Spleen (tissue), 11 donors: ENCODE data around the gene CPXM2. TPM values are rescaled to one million over a fixed set of nuclear protein-coding genes. Genes with fewer than 3 reads are reported as not detected.

ENCODE experiments used
- DNase-seq: peaks from one replicate; pipeline ENCODE4 v3.0.0-alpha.2; 2020
- H3K27ac ChIP-seq, 8 donors: fragments of 200-600 bp; sonication (generic) in 7 of 8; 1 replicate in 4 of 8; 2 replicates in 4 of 8; pipeline versions ENCODE4 v1.5.0 to v1.8.0; 2016 to 2021; ENCODE audit warnings: inconsistent platforms in 4 of 8, mild to moderate bottlenecking in 4 of 8, moderate library complexity in 1 of 8
- H3K27me3 ChIP-seq, 7 donors: fragments of 200-600 bp; sonication (generic) in 6 of 7; replicated peaks in 1 of 7; 1 replicate in 4 of 7; 2 replicates in 3 of 7; pipeline versions ENCODE4 v1.5.0 to v1.8.0; 2016 to 2021; ENCODE audit warnings: inconsistent platforms in 3 of 7, mild to moderate bottlenecking in 1 of 7
- H3K36me3 ChIP-seq, 6 donors: fragments of 200-600 bp; sonication (generic) in 5 of 6; 1 replicate in 4 of 6; 2 replicates in 2 of 6; pipeline versions ENCODE4 v1.5.0 to v1.8.0; 2016 to 2021; ENCODE audit warnings: inconsistent platforms in 2 of 6
- H3K4me1 ChIP-seq, 6 donors: fragments of 200-600 bp; sonication (generic) in 5 of 6; 1 replicate in 3 of 6; 2 replicates in 3 of 6; pipeline versions ENCODE4 v1.5.0 to v1.8.0; 2016 to 2021; ENCODE audit warnings: inconsistent platforms in 3 of 6
- H3K4me3 ChIP-seq, 8 donors: fragments of 200-600 bp; sonication (generic) in 7 of 8; 1 replicate in 4 of 8; 2 replicates in 4 of 8; pipeline versions ENCODE4 v1.5.0 to v1.8.0; 2016 to 2021; ENCODE audit warnings: inconsistent platforms in 4 of 8, mild to moderate bottlenecking in 4 of 8, moderate library complexity in 2 of 8
- H3K9me3 ChIP-seq, 8 donors: fragments of 200-600 bp; sonication (generic) in 7 of 8; 1 replicate in 4 of 8; 2 replicates in 4 of 8; pipeline versions ENCODE4 v1.5.0 to v1.8.0; 2016 to 2021; ENCODE audit warnings: inconsistent platforms in 4 of 8
- POLR2A ChIP-seq, 3 donors: fragments of 450-650 bp; IDR thresholded peaks; one replicate each; pipeline ENCODE4 v1.5.1; 2017; ENCODE audit warnings: antibody characterized with exemption in 3 of 3, mild to moderate bottlenecking in 1 of 3
- POLR2AphosphoS5 ChIP-seq, 3 donors: sonication (generic); formaldehyde crosslinking; IDR thresholded peaks; one replicate each; pipeline ENCODE4 v1.5.1; 2017; ENCODE audit warnings: antibody characterized with exemption in 3 of 3
- WGBS, 5 donors: extraction: QIAGEN DNeasy Blood & Tissue Kit in 3 of 5; methylation state at CpG; one replicate each; pipeline versions ENCODE4 v1.1.5 to v1.1.7; 2013 to 2018; 5-methylcytosine and 5-hydroxymethylcytosine counted together
- intact Hi-C: fragments of 100-400 bp; cut with DNase I; formaldehyde crosslinking; loops from one replicate; pipeline ENCODE4 v1.15.0; 2023; ENCODE audit warnings: low total_unique reads
- polyA plus RNA-seq, 3 donors: library from polyadenylated mRNA; stranded (reverse); fragments of 200-250 nt; gene quantifications; one replicate each; pipeline ENCODE4 v1.2.1, GENCODE V29; 2013
- total RNA-seq, 7 donors: library from RNA; depleted of rRNA in 3 of 7; stranded (reverse); fragments of >200 nt in 3 of 7; fragmentation: NEBNext Ultra II Directional in 4 of 7; extraction: Animal tissue kit (Norgen Biotek cat#: 25700) in 4 of 7; gene quantifications; one replicate each; pipeline versions ENCODE4 v1.1.0 to v1.2.1, GENCODE V29; 2016 to 2021
- TF ChIP-seq, protein P1 (sequence below), 11 experiments: fragments of 200-600 bp in 7 of 11; fragments of 450-650 bp in 4 of 11; sonication (generic) in 4 of 11; IDR thresholded peaks in 8 of 11; conservative IDR thresholded peaks in 3 of 11; 1 replicate in 7 of 11; 2 replicates in 4 of 11; pipeline versions ENCODE4 v1.4.0 to v1.8.0; 2016 to 2021; ENCODE audit warnings: antibody characterized with exemption in 11 of 11, inconsistent platforms in 4 of 11, mild to moderate bottlenecking in 1 of 11
- donor health status: healthy with polysubstance abuse.
- donor health status: DM: no; HTN: no; CAD: no; lungs with moderate emphysema.
- donor health status: DM: no; HTN: no; CAD: no.
- donor health status: Bipolar disorder and iron deficiency.
- donor health status: healthy.
- donor health status: DM: no; HTN: no; CAD: no.
- donor health status: DM: yes; HTN: yes; CAD: no.

Gene CPXM2
- total and polyA plus RNA-seq, 10 donors = 3.7 to 38.2 (median 21.7) TPM

GRCh38 chr10:123868038-123869019 is 23.3 kb downstream of the CPXM2 start:
- no peak for DNase-seq
- no peak overlapping the region for H3K27ac ChIP-seq
- TF ChIP-seq POLR2AphosphoS5 (IDR thresholded peaks at IDR 0.05) (no peak), POLR2A (IDR thresholded peaks at IDR 0.05) (no peak)
- TF ChIP-seq, protein P1, sequence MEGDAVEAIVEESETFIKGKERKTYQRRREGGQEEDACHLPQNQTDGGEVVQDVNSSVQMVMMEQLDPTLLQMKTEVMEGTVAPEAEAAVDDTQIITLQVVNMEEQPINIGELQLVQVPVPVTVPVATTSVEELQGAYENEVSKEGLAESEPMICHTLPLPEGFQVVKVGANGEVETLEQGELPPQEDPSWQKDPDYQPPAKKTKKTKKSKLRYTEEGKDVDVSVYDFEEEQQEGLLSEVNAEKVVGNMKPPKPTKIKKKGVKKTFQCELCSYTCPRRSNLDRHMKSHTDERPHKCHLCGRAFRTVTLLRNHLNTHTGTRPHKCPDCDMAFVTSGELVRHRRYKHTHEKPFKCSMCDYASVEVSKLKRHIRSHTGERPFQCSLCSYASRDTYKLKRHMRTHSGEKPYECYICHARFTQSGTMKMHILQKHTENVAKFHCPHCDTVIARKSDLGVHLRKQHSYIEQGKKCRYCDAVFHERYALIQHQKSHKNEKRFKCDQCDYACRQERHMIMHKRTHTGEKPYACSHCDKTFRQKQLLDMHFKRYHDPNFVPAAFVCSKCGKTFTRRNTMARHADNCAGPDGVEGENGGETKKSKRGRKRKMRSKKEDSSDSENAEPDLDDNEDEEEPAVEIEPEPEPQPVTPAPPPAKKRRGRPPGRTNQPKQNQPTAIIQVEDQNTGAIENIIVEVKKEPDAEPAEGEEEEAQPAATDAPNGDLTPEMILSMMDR (IDR thresholded peaks at IDR 0.05 in 8 of 11, conservative IDR thresholded peaks at IDR 0.05 in 3 of 11) = no peak
- intact Hi-C loops = no loop called here
- H3K4me3 ChIP-seq = no peak overlapping the region
- WGBS, 5 donors = 77 to 87% (median 81%) methylated on average over 15 of the region's 15 CpGs
- peaks cover 0 to 5% (median 0%) of the 10 kb centered on the region in 7 donors for H3K27me3 ChIP-seq
- H3K4me1 ChIP-seq = peaks cover 0 to 6% (median 0%) of the 10 kb centered on the region in 6 donors
- H3K9me3 ChIP-seq = peaks cover 0 to 12% (median 9%) of the 10 kb centered on the region in 8 donors
- H3K36me3 ChIP-seq = no peaks in the 10 kb centered on the region

DNA sequence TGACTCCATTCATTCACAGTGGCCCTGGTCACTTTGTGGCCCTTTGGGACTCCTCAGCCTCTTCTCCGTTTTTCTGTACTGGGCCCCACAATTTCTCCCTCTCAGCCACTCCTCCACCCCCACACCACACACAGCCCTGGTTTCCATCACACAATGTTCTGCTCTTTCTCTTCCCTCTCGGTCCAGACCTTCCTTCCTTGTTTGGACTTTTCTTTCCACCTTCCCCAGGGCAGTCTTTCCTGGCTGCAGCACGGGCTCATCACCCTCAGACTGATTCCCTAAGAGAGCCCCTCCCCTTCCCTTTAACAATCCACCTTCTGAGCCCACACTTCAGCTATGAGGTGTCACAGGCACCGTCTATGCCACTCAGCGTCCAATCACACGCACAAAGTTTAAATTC is 25.7 kb downstream of the CPXM2 start:
- Histone ChIP-seq H3K4me3 (no peak overlapping the region), H3K27me3 (peaks cover 0 to 5% (median 0%) of the 10 kb centered on the region in 7 donors), H3K36me3 (peaks cover 0 to 9% (median 0%) of the 10 kb centered on the region in 6 donors), H3K4me1 (peaks cover 0 to 6% (median 0%) of the 10 kb centered on the region in 6 donors), H3K9me3 (no peaks in the 10 kb centered on the region), H3K27ac (no peak overlapping the region)
- intact Hi-C loops = no loop called here
- TF ChIP-seq POLR2AphosphoS5 (IDR thresholded peaks at IDR 0.05) = no peak
- TF ChIP-seq, protein P1 (IDR thresholded peaks at IDR 0.05 in 8 of 11, conservative IDR thresholded peaks at IDR 0.05 in 3 of 11) = no peak
- TF ChIP-seq POLR2A (IDR thresholded peaks at IDR 0.05) = no peak
- DNase-seq = no peak
- 70 to 74% (median 71%) methylated on average over 6 of the region's 6 CpGs for WGBS, 5 donors

DNA sequence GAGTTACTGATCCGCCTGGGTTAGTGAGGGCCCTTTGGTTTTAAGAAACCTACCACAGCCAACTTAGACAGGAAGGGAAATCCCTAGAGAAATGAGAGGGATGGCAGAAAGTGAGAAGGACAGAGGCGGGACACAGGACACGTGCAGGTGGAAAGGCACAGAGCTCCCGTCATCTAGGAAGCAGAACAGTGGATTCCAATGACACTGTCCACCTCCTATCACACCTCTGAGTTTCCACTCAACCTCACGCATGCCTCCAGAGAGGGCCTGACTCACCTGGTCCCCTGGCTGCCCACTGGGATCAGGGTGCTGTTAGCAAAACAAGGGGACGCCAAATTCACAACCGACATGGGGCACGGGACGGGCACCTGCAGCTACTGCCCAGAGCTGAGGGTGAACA is 26.3 kb downstream of the CPXM2 start:
- no peaks in the 10 kb centered on the region for H3K9me3 ChIP-seq
- intact Hi-C loops = no loop called here
- peaks cover 0 to 9% (median 0%) of the 10 kb centered on the region in 6 donors for H3K36me3 ChIP-seq
- peaks cover 0 to 6% (median 0%) of the 10 kb centered on the region in 6 donors for H3K4me1 ChIP-seq
- no peak for DNase-seq
- no peak for TF ChIP-seq POLR2A (IDR thresholded peaks at IDR 0.05)
- no peak for TF ChIP-seq POLR2AphosphoS5 (IDR thresholded peaks at IDR 0.05)
- TF ChIP-seq, protein P1 (IDR thresholded peaks at IDR 0.05 in 8 of 11, conservative IDR thresholded peaks at IDR 0.05 in 3 of 11) = no peak
- H3K27me3 ChIP-seq = peaks cover 0 to 5% (median 0%) of the 10 kb centered on the region in 7 donors
- H3K27ac ChIP-seq = no peak overlapping the region
- WGBS, 5 donors = 77 to 92% (median 87%) methylated on average over 9 of the region's 9 CpGs
- no peak overlapping the region for H3K4me3 ChIP-seq

DNA sequence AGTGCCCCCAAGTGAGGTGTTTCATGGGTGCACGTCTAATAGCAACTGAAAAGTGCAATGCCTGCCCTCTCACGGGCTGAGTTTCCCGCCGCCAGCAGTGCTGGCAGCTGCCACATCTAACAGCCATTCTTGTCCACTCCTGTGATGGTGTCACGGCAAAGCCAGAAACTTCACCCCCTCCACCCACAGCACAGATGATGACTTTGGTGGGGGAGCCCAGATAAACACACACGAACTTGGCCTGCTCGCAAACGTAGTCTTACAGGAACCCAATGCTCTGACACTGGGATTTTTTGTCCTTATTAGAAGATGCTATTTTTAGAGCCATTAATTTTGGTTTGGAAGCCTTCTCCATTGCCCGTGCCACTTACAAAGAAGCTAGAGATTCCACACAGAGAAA is 26.7 kb downstream of the CPXM2 start:
- WGBS, 5 donors = 79 to 88% (median 85%) methylated on average over 9 of the region's 9 CpGs
- Histone ChIP-seq H3K4me3 (no peak overlapping the region), H3K4me1 (peaks cover 0 to 6% (median 0%) of the 10 kb centered on the region in 6 donors), H3K27ac (no peak overlapping the region), H3K36me3 (peaks cover 0 to 9% (median 0%) of the 10 kb centered on the region in 6 donors), H3K27me3 (peaks cover 0 to 5% (median 0%) of the 10 kb centered on the region in 7 donors), H3K9me3 (no peaks in the 10 kb centered on the region)
- no peak for TF ChIP-seq POLR2AphosphoS5 (IDR thresholded peaks at IDR 0.05)
- TF ChIP-seq, protein P1 (IDR thresholded peaks at IDR 0.05 in 8 of 11, conservative IDR thresholded peaks at IDR 0.05 in 3 of 11) = no peak
- DNase-seq = no peak
- intact Hi-C loops = no loop called here
